ENCODE results near the gene LRPPRC.

LRPPRC gene

DNA sequence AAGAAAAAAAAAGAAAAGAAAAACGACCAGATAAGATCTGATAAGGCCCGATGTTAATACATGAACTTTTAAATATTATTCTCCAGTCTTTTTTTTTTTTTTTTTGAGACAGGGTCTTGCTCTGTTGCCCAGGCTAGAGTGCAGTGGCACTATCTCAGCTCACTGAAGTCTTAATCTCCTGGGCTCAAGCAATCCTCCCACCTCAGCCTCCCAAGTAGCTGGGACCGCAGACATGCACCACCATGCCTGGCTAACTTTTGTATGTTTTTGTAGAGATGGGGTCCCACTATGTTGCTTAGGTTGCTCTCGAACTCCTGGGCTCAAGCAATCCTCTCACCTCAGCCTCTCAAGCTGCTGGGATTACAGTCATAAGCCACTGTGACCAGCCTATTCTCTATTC lies 158.8 kb downstream of the LRPPRC start:
- TF ChIP-seq SIN3A (IDR thresholded peaks at IDR 0.05; ENCODE audit: borderline replicate concordance, insufficient read depth, low read length) = no peak
- TF ChIP-seq, protein P1, sequence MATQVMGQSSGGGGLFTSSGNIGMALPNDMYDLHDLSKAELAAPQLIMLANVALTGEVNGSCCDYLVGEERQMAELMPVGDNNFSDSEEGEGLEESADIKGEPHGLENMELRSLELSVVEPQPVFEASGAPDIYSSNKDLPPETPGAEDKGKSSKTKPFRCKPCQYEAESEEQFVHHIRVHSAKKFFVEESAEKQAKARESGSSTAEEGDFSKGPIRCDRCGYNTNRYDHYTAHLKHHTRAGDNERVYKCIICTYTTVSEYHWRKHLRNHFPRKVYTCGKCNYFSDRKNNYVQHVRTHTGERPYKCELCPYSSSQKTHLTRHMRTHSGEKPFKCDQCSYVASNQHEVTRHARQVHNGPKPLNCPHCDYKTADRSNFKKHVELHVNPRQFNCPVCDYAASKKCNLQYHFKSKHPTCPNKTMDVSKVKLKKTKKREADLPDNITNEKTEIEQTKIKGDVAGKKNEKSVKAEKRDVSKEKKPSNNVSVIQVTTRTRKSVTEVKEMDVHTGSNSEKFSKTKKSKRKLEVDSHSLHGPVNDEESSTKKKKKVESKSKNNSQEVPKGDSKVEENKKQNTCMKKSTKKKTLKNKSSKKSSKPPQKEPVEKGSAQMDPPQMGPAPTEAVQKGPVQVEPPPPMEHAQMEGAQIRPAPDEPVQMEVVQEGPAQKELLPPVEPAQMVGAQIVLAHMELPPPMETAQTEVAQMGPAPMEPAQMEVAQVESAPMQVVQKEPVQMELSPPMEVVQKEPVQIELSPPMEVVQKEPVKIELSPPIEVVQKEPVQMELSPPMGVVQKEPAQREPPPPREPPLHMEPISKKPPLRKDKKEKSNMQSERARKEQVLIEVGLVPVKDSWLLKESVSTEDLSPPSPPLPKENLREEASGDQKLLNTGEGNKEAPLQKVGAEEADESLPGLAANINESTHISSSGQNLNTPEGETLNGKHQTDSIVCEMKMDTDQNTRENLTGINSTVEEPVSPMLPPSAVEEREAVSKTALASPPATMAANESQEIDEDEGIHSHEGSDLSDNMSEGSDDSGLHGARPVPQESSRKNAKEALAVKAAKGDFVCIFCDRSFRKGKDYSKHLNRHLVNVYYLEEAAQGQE (IDR thresholded peaks at IDR 0.05; ENCODE audit: insufficient read depth in 1 of 2, low read depth in 2 of 2, low read length in 2 of 2) = no peak
- no peak for TF ChIP-seq TAF1 (IDR thresholded peaks at IDR 0.05; ENCODE audit: borderline replicate concordance, insufficient read depth, low read length)
- no peak for TF ChIP-seq FOXP2 (optimal IDR thresholded peaks at IDR 0.05; ENCODE audit: borderline replicate concordance, extremely low read depth, extremely low read length, insufficient read depth)
- no peak for TF ChIP-seq POLR2AphosphoS5 (IDR thresholded peaks at IDR 0.05; ENCODE audit: low read depth, low read length)

All from PFSK-1 (cell line).